ENCODE measurements around the gene GCC2. TPM values are rescaled to one million over a fixed set of nuclear protein-coding genes. Genes with fewer than 3 reads are reported as not detected.
"Not testable (repeated sequence)": the region's sequence is repeated elsewhere in the genome, so short reads cannot be mapped to it uniquely, and the experiment has no call there.

GCC2 gene
- total RNA-seq, 2 experiments from 2014 or later: 19.7 to 43.9 TPM

DNA sequence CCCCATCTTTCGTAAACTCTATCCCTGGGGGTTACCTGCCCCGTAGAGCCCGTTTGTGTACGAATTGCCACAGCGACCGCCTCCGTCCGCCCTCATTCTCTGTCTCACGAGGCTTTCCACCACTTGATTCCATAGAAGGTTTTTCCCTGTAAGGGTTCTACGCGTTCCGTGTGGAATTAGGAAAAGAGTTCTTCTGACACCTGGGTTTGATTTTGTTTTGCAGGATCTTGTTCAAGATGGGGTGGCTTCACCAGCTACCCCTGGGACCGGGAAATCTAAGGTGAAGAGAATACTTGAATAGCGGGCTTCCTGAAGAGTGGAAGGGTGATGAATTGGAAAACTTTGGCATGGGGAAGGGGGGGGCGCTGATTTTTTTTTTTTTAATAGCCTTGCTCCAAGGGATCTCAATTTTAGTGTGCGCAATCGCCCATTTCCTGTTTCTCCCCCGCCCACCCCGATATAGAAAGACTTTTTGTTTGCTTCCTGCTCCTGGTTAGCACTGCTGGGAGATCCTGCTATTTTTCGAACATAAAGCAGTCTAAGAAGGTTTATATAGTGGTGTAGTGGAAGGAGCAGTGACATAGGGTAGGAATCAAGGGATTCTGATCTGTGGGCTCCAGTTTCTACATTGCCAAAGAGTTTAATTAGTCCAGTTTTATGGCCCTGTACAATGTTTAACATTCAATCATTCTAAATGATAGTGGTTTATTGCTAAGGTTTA lies 564 bp downstream of the GCC2 start:
- peak overlapping the region; percentile 93 for H3K4me2 ChIP-seq (ENCODE audit: low read length)
- TF ChIP-seq, protein P1, sequence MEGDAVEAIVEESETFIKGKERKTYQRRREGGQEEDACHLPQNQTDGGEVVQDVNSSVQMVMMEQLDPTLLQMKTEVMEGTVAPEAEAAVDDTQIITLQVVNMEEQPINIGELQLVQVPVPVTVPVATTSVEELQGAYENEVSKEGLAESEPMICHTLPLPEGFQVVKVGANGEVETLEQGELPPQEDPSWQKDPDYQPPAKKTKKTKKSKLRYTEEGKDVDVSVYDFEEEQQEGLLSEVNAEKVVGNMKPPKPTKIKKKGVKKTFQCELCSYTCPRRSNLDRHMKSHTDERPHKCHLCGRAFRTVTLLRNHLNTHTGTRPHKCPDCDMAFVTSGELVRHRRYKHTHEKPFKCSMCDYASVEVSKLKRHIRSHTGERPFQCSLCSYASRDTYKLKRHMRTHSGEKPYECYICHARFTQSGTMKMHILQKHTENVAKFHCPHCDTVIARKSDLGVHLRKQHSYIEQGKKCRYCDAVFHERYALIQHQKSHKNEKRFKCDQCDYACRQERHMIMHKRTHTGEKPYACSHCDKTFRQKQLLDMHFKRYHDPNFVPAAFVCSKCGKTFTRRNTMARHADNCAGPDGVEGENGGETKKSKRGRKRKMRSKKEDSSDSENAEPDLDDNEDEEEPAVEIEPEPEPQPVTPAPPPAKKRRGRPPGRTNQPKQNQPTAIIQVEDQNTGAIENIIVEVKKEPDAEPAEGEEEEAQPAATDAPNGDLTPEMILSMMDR (conservative IDR thresholded peaks at IDR 0.05; ENCODE audit: low read length): no peak
- TF ChIP-seq EZH2phosphoT487 (IDR thresholded peaks at IDR 0.05; ENCODE audit: borderline replicate concordance, low read depth, low read length): no peak
- ChIA-PET POLR2A (interaction anchor here (0.7 to 1.3 kb wide), 2 partner anchors 10 to 19 kb away, joined by 3 read pairs; no protein-coding TSS in a partner anchor), CTCF (ENCODE audit: unreplicated experiment) (no interaction called here)
- peaks cover 16% of the 10 kb centered on the region for H3K79me2 ChIP-seq (ENCODE audit: insufficient read depth, low read depth, low read length)
- intact Hi-C loops (cut with micrococcal nuclease; ENCODE audit: unreplicated experiment): loop anchor here (5.0 kb wide), 2 partner anchors 83 to 133 kb away; partner anchors contain the start of gene LIMS1
- H4K20me1 ChIP-seq (ENCODE audit: insufficient read depth, low read length): no peaks in the 10 kb centered on the region
- peak; percentile 31 for DNase-seq (ENCODE audit: low spot score)
- peak overlapping the region; percentile 89 for H2AFZ ChIP-seq (ENCODE audit: low read length)
- peak overlapping the region; percentile 95 for H3K4me3 ChIP-seq (ENCODE audit: low read depth, low read length, poor library complexity, severe bottlenecking)
- peaks cover 37% of the 10 kb centered on the region for H3K36me3 ChIP-seq (ENCODE audit: insufficient read depth, low read length)
- H3K9me2 ChIP-seq (ENCODE audit: insufficient read depth, low read length): no peaks in the 10 kb centered on the region
- H3K9me3 ChIP-seq (ENCODE audit: low read length): no peaks in the 10 kb centered on the region
- BruUV-seq (replicated peaks): TSS peak; percentile 77
- H3K4me1 ChIP-seq (ENCODE audit: insufficient read depth, low read length, poor library complexity, severe bottlenecking): peaks cover 12% of the 10 kb centered on the region
- peak overlapping the region; percentile 39 for H3K27ac ChIP-seq (ENCODE audit: low read depth, low read length, poor library complexity, severe bottlenecking)

DNA sequence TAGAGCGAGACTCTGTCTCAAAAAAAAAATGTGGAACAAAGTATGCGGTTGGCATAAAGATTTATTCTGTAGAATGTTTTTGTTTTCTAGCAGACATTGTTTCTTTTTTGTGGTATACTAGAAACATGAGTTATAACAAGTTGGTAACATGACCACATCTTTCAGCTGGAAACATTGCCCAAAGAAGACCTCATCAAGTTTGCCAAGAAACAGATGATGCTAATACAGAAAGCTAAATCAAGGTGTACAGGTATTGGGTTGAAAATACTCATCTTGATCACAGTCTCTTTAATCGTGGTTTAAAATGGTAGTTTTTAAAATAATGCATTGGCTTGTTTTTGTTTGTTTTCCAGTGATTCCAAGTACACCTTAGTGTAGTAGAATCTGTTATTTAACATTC lies 1.9 kb downstream of the GCC2 start:
- Histone ChIP-seq H3K9me3 (ENCODE audit: low read length) (peaks cover 4% of the 10 kb centered on the region; the same call in 1 of the 2 replicates), H2AFZ (ENCODE audit: low read length) (no peak overlapping the region), H4K20me1 (ENCODE audit: insufficient read depth, low read length) (no peaks in the 10 kb centered on the region), H3K9me2 (ENCODE audit: insufficient read depth, low read length) (no peaks in the 10 kb centered on the region), H3K36me3 (ENCODE audit: insufficient read depth, low read length) (peaks cover 50% of the 10 kb centered on the region), H3K4me3 (ENCODE audit: low read depth, low read length, poor library complexity, severe bottlenecking) (no peak overlapping the region), H3K4me2 (ENCODE audit: low read length) (peak overlapping the region; percentile 24; the same call in 1 of the 2 replicates), H3K27ac (ENCODE audit: low read depth, low read length, poor library complexity, severe bottlenecking) (no peak overlapping the region), H3K79me2 (ENCODE audit: insufficient read depth, low read depth, low read length) (peaks cover 16% of the 10 kb centered on the region), H3K4me1 (ENCODE audit: insufficient read depth, low read length, poor library complexity, severe bottlenecking) (peaks cover 12% of the 10 kb centered on the region)
- DNase-seq (ENCODE audit: low spot score): no peak
- BruUV-seq (replicated peaks): no TSS peak
- TF ChIP-seq, protein P1 (conservative IDR thresholded peaks at IDR 0.05; ENCODE audit: low read length): no peak
- TF ChIP-seq EZH2phosphoT487 (IDR thresholded peaks at IDR 0.05; ENCODE audit: borderline replicate concordance, low read depth, low read length): no peak
- ChIA-PET CTCF (ENCODE audit: unreplicated experiment) (no interaction called here), POLR2A (interaction anchor here (0.6 to 1.3 kb wide), 2 partner anchors 17 to 782 kb away, joined by 3 read pairs; no protein-coding TSS in a partner anchor)
- intact Hi-C loops (cut with micrococcal nuclease; ENCODE audit: unreplicated experiment): no loop called here

DNA sequence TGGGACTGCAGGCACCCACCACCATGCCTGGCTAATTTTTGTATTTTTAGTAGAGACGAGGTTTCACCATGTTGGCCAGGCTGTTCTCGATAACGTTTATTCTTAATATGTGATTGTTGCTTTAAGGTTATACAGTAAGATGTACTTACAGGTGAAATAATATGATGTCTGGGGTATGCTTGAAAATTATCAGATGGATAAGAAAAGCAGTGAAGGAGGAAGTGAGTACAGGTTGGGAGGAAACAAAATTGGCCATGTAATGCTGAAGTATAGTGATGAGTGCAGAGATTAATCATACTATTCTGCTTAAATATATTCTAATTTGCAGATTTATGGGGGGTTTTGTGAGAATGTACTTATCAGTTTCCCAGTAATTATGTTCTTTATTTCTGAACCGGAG lies 3.0 kb downstream of the GCC2 start:
- Histone ChIP-seq H3K27ac (ENCODE audit: low read depth, low read length, poor library complexity, severe bottlenecking) (no peak overlapping the region), H3K9me2 (ENCODE audit: insufficient read depth, low read length) (no peaks in the 10 kb centered on the region), H3K4me3 (ENCODE audit: low read depth, low read length, poor library complexity, severe bottlenecking) (no peak overlapping the region), H4K20me1 (ENCODE audit: insufficient read depth, low read length) (no peaks in the 10 kb centered on the region), H3K36me3 (ENCODE audit: insufficient read depth, low read length) (peaks cover 61% of the 10 kb centered on the region), H3K9me3 (ENCODE audit: low read length) (peaks cover 4% of the 10 kb centered on the region; the same call in 1 of the 2 replicates), H3K4me2 (ENCODE audit: low read length) (no peak overlapping the region), H3K79me2 (ENCODE audit: insufficient read depth, low read depth, low read length) (peaks cover 16% of the 10 kb centered on the region), H3K4me1 (ENCODE audit: insufficient read depth, low read length, poor library complexity, severe bottlenecking) (peaks cover 12% of the 10 kb centered on the region), H2AFZ (ENCODE audit: low read length) (no peak overlapping the region)
- ChIA-PET POLR2A (no interaction called here), CTCF (ENCODE audit: unreplicated experiment) (no interaction called here)
- TSS peak; percentile 9 for BruUV-seq (replicated peaks)
- TF ChIP-seq, protein P1 (conservative IDR thresholded peaks at IDR 0.05; ENCODE audit: low read length): no peak
- TF ChIP-seq EZH2phosphoT487 (IDR thresholded peaks at IDR 0.05; ENCODE audit: borderline replicate concordance, low read depth, low read length): no peak
- intact Hi-C loops (cut with micrococcal nuclease; ENCODE audit: unreplicated experiment): no loop called here
- no peak for DNase-seq (ENCODE audit: low spot score)

DNA sequence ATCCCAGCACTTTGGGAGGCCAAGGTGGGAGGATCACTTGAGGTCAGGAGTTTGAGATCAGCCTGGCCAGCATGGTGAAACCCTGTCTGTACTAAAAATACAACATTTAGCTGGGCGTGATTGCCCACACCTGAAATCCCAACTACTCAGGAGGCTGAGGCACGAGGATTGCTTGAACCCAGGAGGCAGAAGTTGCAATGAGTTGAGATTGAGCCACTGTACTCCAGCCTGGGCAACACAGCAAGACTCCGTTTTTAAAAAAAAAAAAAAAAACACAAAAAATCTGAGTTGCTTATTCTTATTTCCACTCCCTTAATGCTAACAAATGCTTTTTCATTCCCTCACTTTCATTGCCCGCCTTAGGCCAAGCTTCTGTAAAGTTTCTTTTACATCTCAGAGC lies 4.5 kb downstream of the GCC2 start:
- CTCF ChIA-PET (ENCODE audit: unreplicated experiment); H2AFZ ChIP-seq (ENCODE audit: low read length); BruUV-seq (replicated peaks); H3K27ac ChIP-seq (ENCODE audit: low read depth, low read length, poor library complexity, severe bottlenecking); intact Hi-C loops (cut with micrococcal nuclease; ENCODE audit: unreplicated experiment); DNase-seq (ENCODE audit: low spot score); H3K9me2 ChIP-seq (ENCODE audit: insufficient read depth, low read length); H3K4me2 ChIP-seq (ENCODE audit: low read length); POLR2A ChIA-PET; H4K20me1 ChIP-seq (ENCODE audit: insufficient read depth, low read length); H3K4me3 ChIP-seq (ENCODE audit: low read depth, low read length, poor library complexity, severe bottlenecking): not testable (repeated sequence)
- H3K9me3 ChIP-seq (ENCODE audit: low read length): peaks cover 19% of the 10 kb centered on the region; the same call in 1 of the 2 replicates
- peaks cover 76% of the 10 kb centered on the region for H3K36me3 ChIP-seq (ENCODE audit: insufficient read depth, low read length)
- H3K4me1 ChIP-seq (ENCODE audit: insufficient read depth, low read length, poor library complexity, severe bottlenecking): peaks cover 12% of the 10 kb centered on the region
- peaks cover 21% of the 10 kb centered on the region for H3K79me2 ChIP-seq (ENCODE audit: insufficient read depth, low read depth, low read length)
